GM12878 (cell line): ENCODE measurements around the gene PPP2R5C. TPM values are rescaled to one million over a fixed set of nuclear protein-coding genes. Genes with fewer than 3 reads are reported as not detected.

ENCODE experiments used
- ATAC-seq: fragments of 200-7000 bp; cut with Tn5 transposase; 3 replicates; pipeline ENCODE4 v1.9.1; 2020; ENCODE audit warnings: mild to moderate bottlenecking, moderate library complexity
- BruUV-seq: library from RNA; stranded (reverse); fragments of 400-500 nt; replicated peaks from 2 replicates; lab custom pipeline; 2021; lab: Mats Ljungman, UMichigan
- CTCF ChIA-PET: fragments of 300-600 bp; sonication (Branson Sonifier 250); formaldehyde crosslinking; extraction: SDS; loops from one replicate; lab custom pipeline; 2021; ENCODE audit warnings: inconsistent platforms; lab: Yijun Ruan, JAX
- POLR2A ChIA-PET: fragments of 350-600 bp; formaldehyde crosslinking; extraction: SDS; loops from one replicate; lab custom pipeline; 2021; ENCODE audit warnings: inconsistent platforms; lab: Charles Lee
- RAD21 ChIA-PET: fragments of 300-600 bp; sonication (Branson Sonifier 250); formaldehyde crosslinking; loops from one replicate; lab custom pipeline; 2023; ENCODE audit warnings: antibody characterized with exemption; ENCODE audit not compliant: unreplicated experiment; lab: Charles Lee
- SMC1A ChIA-PET: fragments of 300-600 bp; sonication (Branson Sonifier 250); formaldehyde crosslinking; loops from one replicate; lab custom pipeline; 2023; ENCODE audit not compliant: unreplicated experiment, uncharacterized antibody; lab: Charles Lee
- DNase-seq: peaks from one replicate; pipeline ENCODE4 v3.0.0-alpha.2; 2011; ENCODE audit warnings: low read depth, low spot score
- FAIRE-seq: peaks from 3 replicates; lab custom pipeline; 2011; peaks lifted over from hg19 to GRCh38; lab: Jason Lieb, UNC
- H2AFZ ChIP-seq: 2 replicates; pipeline ENCODE4 v1.6.0; 2011; ENCODE audit warnings: low read depth, low read length, control low read depth; ENCODE audit not compliant: control insufficient read depth
- H3K27ac ChIP-seq: 2 replicates; pipeline ENCODE4 v1.5.1; 2011; ENCODE audit warnings: control low read depth; ENCODE audit not compliant: control insufficient read depth, insufficient read depth
- H3K27me3 ChIP-seq, 2 experiments: replicated peaks in 1 of 2; 2 replicates each; pipeline versions ENCODE4 v1.6.0 to v1.6.1; 2011; ENCODE audit warnings: low read length in 1 of 2; ENCODE audit not compliant: control insufficient read depth in 2 of 2, insufficient read depth in 2 of 2
- H3K36me3 ChIP-seq, 2 experiments: 2 replicates each; pipeline ENCODE4 v1.5.1; 2011; ENCODE audit warnings: low read length in 1 of 2; ENCODE audit not compliant: control insufficient read depth in 2 of 2, insufficient read depth in 2 of 2
- H3K4me1 ChIP-seq: 2 replicates; pipeline ENCODE4 v1.6.1; 2011; ENCODE audit warnings: mild to moderate bottlenecking, low read length, moderate library complexity, mixed read lengths; ENCODE audit not compliant: control insufficient read depth, insufficient read depth
- H3K4me2 ChIP-seq: 2 replicates; pipeline ENCODE4 v1.6.0; 2011; ENCODE audit warnings: control low read depth; ENCODE audit not compliant: control insufficient read depth, insufficient read depth
- H3K4me3 ChIP-seq: fragments of 200-600 bp; sonication (generic); 2 replicates; pipeline ENCODE4 v1.5.1; 2016
- H3K79me2 ChIP-seq: 2 replicates; pipeline ENCODE4 v1.6.0; 2011; ENCODE audit warnings: low read length; ENCODE audit not compliant: control insufficient read depth, insufficient read depth
- H3K9ac ChIP-seq: 2 replicates; pipeline ENCODE4 v1.8.0; 2011; ENCODE audit warnings: low read length, control low read depth, mixed read lengths; ENCODE audit not compliant: control insufficient read depth, insufficient read depth
- H3K9me3 ChIP-seq: replicated peaks from 3 replicates; pipeline ENCODE4 v1.5.1; 2011; ENCODE audit warnings: mild to moderate bottlenecking, low read length; ENCODE audit not compliant: control insufficient read depth, insufficient read depth
- H4K20me1 ChIP-seq: 2 replicates; pipeline ENCODE4 v1.6.0; 2011; ENCODE audit not compliant: control insufficient read depth, insufficient read depth
- CREM ChIP-seq: IDR thresholded peaks from 2 replicates; pipeline ENCODE4 v1.6.1; 2014; ENCODE audit warnings: antibody characterized with exemption, low read depth
- EGR1 ChIP-seq, 2 experiments: IDR thresholded peaks; 1 replicate in 1 of 2; 2 replicates in 1 of 2; pipeline ENCODE4 v1.6.1; 2011 to 2012; ENCODE audit warnings: low read depth in 2 of 2, low read length in 2 of 2, borderline replicate concordance in 1 of 2, mild to moderate bottlenecking in 1 of 2, moderate library complexity in 1 of 2
- GATAD2B ChIP-seq: fragments of 450-650 bp; conservative IDR thresholded peaks from 2 replicates; pipeline ENCODE4 v1.6.1; 2017; ENCODE audit warnings: low read depth, mild to moderate bottlenecking, moderate library complexity
- IRF3 ChIP-seq: fragments of 450-650 bp; IDR thresholded peaks from 2 replicates; pipeline ENCODE4 v1.6.1; 2014; ENCODE audit warnings: mild to moderate bottlenecking
- KAT2A ChIP-seq: conservative IDR thresholded peaks from 2 replicates; pipeline ENCODE4 v1.6.1; 2011; ENCODE audit warnings: low read depth, low read length; ENCODE audit not compliant: control insufficient read depth
- KDM1A ChIP-seq: fragments of 200-600 bp; sonication (generic); IDR thresholded peaks from 2 replicates; pipeline ENCODE4 v1.6.1; 2016; ENCODE audit warnings: borderline replicate concordance
- MEF2B ChIP-seq: fragments of 450-650 bp; IDR thresholded peaks from 2 replicates; pipeline ENCODE4 v1.6.1; 2018; ENCODE audit warnings: mild to moderate bottlenecking, moderate library complexity; ENCODE audit not compliant: partially characterized antibody, poor library complexity, severe bottlenecking
- NFXL1 ChIP-seq: fragments of 450-650 bp; IDR thresholded peaks from 2 replicates; pipeline ENCODE4 v1.6.1; 2017; ENCODE audit warnings: antibody characterized with exemption, mild to moderate bottlenecking, borderline replicate concordance
- NR2C1 ChIP-seq: fragments of 450-650 bp; IDR thresholded peaks from 2 replicates; pipeline ENCODE4 v1.6.1; 2017; ENCODE audit warnings: antibody characterized with exemption, mild to moderate bottlenecking, moderate library complexity
- POLR2A ChIP-seq: IDR thresholded peaks from 2 replicates; pipeline ENCODE4 v1.6.1; 2011; ENCODE audit warnings: low read depth, mild to moderate bottlenecking, low read length
- PRDM15 ChIP-seq: fragments of 450-650 bp; formaldehyde crosslinking; IDR thresholded peaks from 2 replicates; pipeline ENCODE4 v1.4.0; 2020; ENCODE audit warnings: mild to moderate bottlenecking, moderate library complexity
- REST ChIP-seq: IDR thresholded peaks from 2 replicates; pipeline ENCODE4 v1.6.1; 2012; ENCODE audit warnings: mild to moderate bottlenecking, low read depth, low read length
- SP1 ChIP-seq: IDR thresholded peaks from one replicate; pipeline ENCODE4 v1.6.1; 2011; ENCODE audit warnings: low read depth, low read length
- STAT1 ChIP-seq: fragments of 450-650 bp; conservative IDR thresholded peaks from 2 replicates; pipeline ENCODE4 v1.6.1; 2014; ENCODE audit warnings: antibody characterized with exemption, mild to moderate bottlenecking
- ZNF207 ChIP-seq: fragments of 450-650 bp; IDR thresholded peaks from 2 replicates; pipeline ENCODE4 v1.6.1; 2014; ENCODE audit warnings: antibody characterized with exemption, mild to moderate bottlenecking, borderline replicate concordance
- ZNF24 ChIP-seq: fragments of 450-650 bp; IDR thresholded peaks from 2 replicates; pipeline ENCODE4 v1.6.1; 2017; ENCODE audit warnings: antibody characterized with exemption, mild to moderate bottlenecking
- WGBS: methylation state at CpG from one replicate; pipeline ENCODE4 v1.1.6; 2016; ENCODE audit warnings: low lambda C conversion rate; ENCODE audit not compliant: insufficient replicate concordance, insufficient coverage; ENCODE audit errors: missing lambda C conversion rate; 5-methylcytosine and 5-hydroxymethylcytosine counted together
- in situ Hi-C: fragments of 300-500 bp; cut with MboI; formaldehyde crosslinking; loops from 9 replicates; pipeline ENCODE4 v1.14.3; 2018; ENCODE audit warnings: mixed read lengths
- intact Hi-C: fragments of 100-400 bp; cut with micrococcal nuclease; formaldehyde crosslinking; loops from one replicate; pipeline ENCODE4 v1.14.2; 2022; ENCODE audit not compliant: unreplicated experiment
- polyA plus RNA-seq, 11 experiments: library from polyadenylated mRNA; depleted of rRNA in 4 of 11; unstranded in 6 of 11; stranded (reverse) in 5 of 11; fragments of >200 nt; fragmentation: Nextera tagmentation in 4 of 11; fragmentation: Illumina TruSeq in 1 of 11; extraction: Ambion mirVana in 4 of 11; extraction: Trizol in 1 of 11; gene quantifications; 1 replicate in 1 of 11; 2 replicates in 10 of 11; pipeline versions ENCODE4 v1.2.1 to v1.2.3, GENCODE V29; 2011 to 2016; ENCODE audit warnings: inconsistent platforms in 2 of 11, missing spikeins in 2 of 11, low read depth in 1 of 11
- total RNA-seq, 4 experiments: library from RNA; depleted of rRNA in 3 of 4; stranded (reverse); fragments of >200 nt in 3 of 4; fragmentation: Illumina TruSeq in 1 of 4; extraction: Trizol in 1 of 4; gene quantifications; 2 replicates each; pipeline versions ENCODE4 v1.2.1 to v1.2.3, GENCODE V29; 2013 to 2021

PPP2R5C gene
- total and polyA plus RNA-seq, 10 of the 15 experiments (the other 5 are each of a cell fraction or from before 2014, with no cell fraction given) = 106 to 199 (median 144) TPM

GRCh38 chr14:101939646-101940170, 178.2 kb downstream of the PPP2R5C start:
- Histone ChIP-seq H3K27ac (no peak overlapping the region), H4K20me1 (no peaks in the 10 kb centered on the region), H3K4me3 (no peak overlapping the region), H3K9me3 (no peaks in the 10 kb centered on the region), H3K27me3 (no peaks in the 10 kb centered on the region), H3K36me3 (no peaks in the 10 kb centered on the region), H3K79me2 (no peaks in the 10 kb centered on the region), H2AFZ (no peak overlapping the region), H3K4me2 (no peak overlapping the region), H3K9ac (no peak overlapping the region), H3K4me1 (no peaks in the 10 kb centered on the region)
- 58% methylated on average over 4 of the region's 5 CpGs for WGBS
- DNase-seq = no peak
- in situ Hi-C loops = no loop called here
- ATAC-seq = no peak
- intact Hi-C loops = loop anchor here (10.0 kb wide), 1 partner anchor 95 kb away; no protein-coding TSS in a partner anchor
- ChIA-PET CTCF (no interaction called here), POLR2A (interaction anchor here (0.7 kb wide), 1 partner anchor 113 kb away, joined by 3 read pairs; no protein-coding TSS in a partner anchor), RAD21 (no interaction called here), SMC1A (no interaction called here)
- TF ChIP-seq STAT1 = no peak
- TF ChIP-seq ZNF24 = no peak
- TF ChIP-seq NFXL1 = no peak
- TF ChIP-seq KAT2A = no peak
- TF ChIP-seq KDM1A = no peak
- no peak for TF ChIP-seq EGR1 (IDR thresholded peaks at IDR 0.05; ENCODE audit: borderline replicate concordance in 1 of 2, low read depth in 2 of 2, low read length in 2 of 2)
- no peak for TF ChIP-seq ZNF207
- TF ChIP-seq REST = no peak
- no peak for TF ChIP-seq GATAD2B
- TF ChIP-seq IRF3 = no peak
- TF ChIP-seq POLR2A = no peak
- no peak for TF ChIP-seq PRDM15 (CRISPR knock-in tag)
- no peak for TF ChIP-seq NR2C1
- TF ChIP-seq CREM = no peak
- no peak for TF ChIP-seq SP1
- TF ChIP-seq MEF2B = no peak
- no peak for FAIRE-seq
- no TSS peak for BruUV-seq
